GM18868 (cell line): ENCODE data around the gene TAAR1.
A peak's percentile ranks its signal among the peaks of the same experiment; 100 is the strongest.
"Not testable (repeated sequence)": the region's sequence is repeated elsewhere in the genome, so short reads cannot be mapped to it uniquely, and the experiment has no call there.

ENCODE experiments used
- ATAC-seq: cut with Tn5 transposase; IDR thresholded peaks from one replicate; pipeline ENCODE4 v1.9.1; 2021; ENCODE audit warnings: mild to moderate bottlenecking, moderate library complexity; ENCODE audit not compliant: unreplicated experiment

TAAR1 gene

DNA sequence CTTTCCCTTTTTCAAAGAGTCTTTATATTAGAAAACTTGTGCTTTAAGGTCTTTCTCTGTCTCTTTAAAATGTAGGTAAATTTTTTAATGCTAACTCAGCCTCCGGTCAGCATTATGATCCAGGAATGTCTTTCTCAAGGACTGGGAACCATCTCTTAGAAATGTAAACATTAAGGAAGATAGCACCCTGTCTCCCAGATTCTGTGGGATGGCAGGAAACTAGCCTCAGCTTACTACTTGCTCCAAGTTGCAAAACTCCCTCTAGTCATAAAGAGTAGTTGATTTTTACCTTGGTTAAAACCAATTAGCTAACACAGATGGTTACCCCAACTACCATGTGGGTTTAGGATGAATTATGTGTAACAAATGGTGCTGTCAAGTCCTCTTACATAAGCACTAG, 4.7 kb upstream of the TAAR1 start:
- ATAC-seq: no peak

DNA sequence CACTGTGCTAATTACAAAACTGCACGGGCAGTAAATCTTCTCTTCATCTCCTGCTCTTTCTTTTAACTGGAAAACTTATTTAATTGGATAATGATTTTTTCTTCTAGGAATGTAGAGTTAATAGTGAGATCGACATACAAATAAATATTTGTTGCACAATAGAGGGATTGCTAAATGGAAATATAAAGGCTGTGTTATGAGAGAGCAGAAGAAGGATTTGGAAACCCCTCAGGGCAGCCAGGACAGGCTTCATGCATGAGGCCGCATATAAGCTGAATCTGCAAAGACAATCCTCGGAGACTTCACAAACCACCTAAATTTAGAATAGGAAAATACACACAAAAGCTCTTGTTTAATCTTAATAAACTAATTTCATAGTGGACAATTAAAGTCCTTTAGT, 2.9 kb upstream of the TAAR1 start:
- ATAC-seq: no peak

DNA sequence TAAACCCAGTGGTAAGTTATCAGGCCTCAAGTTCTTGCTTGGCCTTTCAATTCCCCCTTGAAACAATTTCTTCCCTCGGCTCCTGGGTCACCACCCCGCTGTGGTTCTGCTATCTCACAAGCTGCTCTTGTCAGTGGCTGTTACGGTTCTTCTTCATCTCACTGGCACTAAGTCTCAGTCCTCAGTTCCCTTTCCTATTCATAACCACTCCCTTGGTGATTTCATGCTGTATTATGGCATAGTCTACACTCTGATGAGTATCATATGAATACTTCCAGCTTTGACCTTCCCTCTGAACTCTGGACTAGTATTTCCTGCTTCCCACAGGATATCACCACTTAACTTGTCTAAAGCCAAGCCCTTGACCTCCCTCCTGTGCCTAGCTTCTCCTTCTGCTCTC, 7.9 kb downstream of the TAAR1 start:
- peak; percentile 78 for ATAC-seq

DNA sequence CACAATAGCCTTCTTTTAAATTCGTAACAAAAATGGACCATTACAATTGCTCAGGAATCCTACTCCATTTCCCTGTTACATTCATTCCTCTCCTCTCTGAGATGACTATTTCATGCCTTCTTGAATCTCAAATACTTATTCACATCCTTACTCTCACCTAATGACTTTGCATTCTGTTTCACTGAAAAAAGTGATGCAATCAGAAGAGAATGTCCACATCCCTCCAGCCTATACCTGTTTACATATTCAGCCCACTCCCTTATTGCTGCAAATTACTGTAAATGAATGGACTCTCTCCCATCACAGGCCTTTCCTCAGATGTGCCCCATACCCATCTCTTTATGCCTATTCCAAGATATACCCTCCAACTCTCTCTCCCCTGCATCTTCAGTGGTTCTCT, 8.6 kb downstream of the TAAR1 start:
- no peak for ATAC-seq

DNA sequence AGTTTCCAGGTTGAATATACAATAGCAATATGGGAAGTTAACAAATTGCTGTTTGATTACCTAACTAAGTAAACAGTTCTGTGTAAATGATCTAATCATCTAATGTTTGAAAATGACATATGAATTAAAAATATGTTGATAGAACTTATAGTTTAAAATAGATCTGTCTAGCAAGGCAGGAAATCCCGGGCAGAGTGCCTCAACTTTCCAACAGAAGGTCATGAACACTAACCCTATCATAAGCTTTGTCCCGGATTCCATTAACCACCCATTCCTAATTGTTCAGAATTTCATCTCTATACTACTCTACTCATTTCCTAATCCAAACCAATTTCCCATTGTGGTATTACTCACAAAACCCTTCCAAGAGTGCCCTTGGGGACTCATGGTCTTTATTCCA, 10.2 kb downstream of the TAAR1 start:
- no peak for ATAC-seq

DNA sequence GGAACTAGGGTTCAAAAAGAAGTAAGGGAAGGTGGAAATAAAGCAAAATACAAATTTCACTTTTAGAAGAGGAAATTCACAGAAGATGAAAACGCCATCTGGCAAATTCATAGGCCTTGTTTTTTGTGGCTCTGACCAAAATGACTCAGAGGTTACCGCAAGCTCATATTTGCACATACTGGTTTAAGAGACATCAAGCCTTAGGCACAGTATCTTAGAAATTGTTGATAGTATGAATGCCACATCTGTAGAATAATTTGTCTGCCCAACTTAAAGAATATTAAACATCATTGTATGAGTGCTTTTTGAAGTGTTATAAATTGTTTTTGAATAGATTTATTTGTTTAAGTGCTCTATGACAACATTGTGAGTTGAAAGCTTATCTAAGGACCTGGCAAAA, 10.6 kb downstream of the TAAR1 start:
- peak; percentile 83 for ATAC-seq

DNA sequence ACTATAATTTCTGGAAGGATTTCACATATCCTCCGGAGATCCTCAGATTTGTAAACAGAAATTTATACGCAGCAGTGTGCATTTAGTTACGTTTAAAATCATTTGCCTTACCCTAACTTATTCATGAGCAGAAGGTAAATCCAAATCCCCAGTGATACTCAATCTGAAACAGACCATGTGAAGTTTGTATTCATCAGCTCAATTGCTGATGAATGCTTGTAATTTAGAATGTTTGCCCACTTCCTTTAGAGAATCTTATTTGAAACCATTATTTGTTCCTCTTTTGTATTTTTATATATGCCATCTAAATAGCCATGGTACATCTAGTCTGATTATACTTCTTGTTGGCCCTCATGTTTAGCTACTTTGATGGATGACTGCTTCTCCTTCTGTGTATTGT, 15.4 kb downstream of the TAAR1 start:
- ATAC-seq: peak; percentile 53

DNA sequence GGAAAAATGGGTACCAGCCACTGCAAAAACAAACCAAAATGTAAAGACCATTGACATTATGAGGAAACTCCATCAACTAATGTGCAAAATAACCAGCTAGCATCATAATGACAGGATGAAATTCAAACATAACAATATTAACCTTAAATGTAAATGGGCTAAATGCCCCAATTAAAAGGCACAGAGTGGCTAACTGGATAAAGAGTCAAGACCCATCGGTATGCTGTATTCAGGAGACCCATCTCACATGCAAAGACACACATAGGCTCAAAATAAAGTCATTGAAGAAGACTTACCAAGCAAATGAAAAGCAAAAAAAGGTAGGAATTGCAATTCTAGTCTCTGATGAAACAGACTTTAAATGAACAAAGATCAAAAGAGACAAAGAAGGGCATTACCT, 21.8 kb downstream of the TAAR1 start:
- ATAC-seq: not testable (repeated sequence)

DNA sequence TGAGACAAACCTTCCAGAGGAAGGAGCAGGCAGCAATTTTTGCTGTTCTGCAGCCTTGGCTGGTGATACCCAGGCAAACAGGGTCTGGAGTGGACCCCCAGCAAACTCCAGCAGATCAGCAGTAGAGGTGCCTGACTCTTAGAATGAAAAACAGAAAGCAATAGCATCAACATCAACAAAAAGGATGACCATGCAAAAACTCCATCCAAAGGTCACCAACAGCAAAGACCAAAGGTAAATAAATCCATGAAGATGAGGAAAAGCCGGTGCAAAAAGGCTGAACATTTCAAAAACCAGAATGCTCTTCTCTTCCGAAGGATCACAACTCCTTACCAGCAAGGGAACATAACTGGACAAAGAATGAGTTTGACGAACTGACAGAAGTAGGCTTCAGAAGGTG, 23.1 kb downstream of the TAAR1 start:
- ATAC-seq: not testable (repeated sequence)

DNA sequence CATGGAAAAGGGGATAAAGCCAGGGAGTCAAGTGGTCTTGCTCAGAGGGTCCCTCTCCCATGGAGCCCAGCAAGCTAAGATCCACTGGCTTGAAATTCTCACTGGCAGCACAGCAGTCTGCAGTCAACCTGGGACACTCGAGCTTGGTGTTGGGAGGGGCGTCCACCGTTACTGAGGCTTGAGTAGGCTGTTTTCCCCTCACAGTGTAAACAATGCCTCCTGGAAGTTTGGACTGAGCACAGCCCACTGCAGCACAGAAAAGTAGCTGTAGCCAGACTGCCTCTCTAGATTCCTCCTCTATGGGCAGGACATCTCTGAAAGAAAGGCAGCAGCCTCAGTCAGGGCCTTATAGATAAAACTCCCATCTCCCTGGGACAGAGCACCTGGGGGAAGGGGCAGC, 23.7 kb downstream of the TAAR1 start:
- ATAC-seq: not testable (repeated sequence)

DNA sequence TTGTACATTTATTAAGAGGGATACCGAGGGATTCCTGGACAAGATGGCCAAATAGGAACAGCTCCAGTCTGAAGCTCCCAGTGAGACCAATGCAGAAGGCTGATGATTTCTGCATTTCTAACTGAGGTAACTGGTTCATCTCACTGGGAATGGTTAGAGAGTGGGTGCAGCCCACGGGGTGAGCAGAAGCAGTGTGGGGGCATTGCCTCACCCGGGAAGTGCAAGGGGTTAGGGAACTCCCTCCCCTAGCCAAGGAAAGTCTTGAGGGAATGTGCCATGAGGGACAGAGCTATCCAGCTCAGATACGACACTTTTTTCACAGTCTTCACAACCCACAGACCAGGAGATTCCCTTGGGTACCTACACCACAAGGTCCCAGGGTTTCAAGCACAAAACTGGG, 24.2 kb downstream of the TAAR1 start:
- ATAC-seq: no peak

DNA sequence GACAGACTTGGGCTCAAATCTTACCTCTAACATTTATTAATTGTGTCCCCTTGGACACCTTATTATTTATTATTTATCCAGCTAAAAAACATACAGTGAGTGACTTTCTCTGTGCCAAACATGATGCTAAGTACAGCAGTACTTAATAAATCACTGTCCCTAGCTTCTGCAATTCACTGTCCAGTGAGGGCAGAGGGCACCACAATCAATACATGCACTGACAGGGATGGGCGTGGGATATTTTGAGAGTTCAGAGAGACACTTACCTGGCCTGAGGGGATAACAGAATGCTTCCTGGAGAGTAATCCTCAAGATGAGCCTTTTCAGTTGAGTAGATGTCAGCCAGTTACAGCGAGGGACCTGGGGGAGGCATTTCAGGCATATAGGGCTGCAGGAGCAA, 25.6 kb downstream of the TAAR1 start:
- no peak for ATAC-seq

DNA sequence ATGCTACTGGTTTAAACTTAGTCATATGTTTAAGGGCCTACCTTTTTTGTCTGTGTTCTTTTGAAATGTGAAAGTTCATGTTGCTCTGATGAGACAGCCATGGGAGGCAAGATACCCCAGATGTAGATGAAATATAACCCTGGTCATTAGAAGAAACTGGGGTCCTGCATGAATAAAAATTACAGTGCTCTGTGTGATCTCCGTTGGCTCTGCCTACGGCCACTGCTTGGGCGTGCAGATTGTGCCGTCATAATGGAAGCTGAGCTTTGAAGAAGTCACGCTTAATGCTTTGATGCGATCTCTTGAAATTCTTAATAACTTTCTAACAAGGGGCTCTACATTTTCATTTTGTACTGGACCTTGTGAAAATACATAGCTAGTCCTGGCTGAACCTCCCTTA, 34.8 kb downstream of the TAAR1 start, which contains the start of gene TAAR2:
Gene TAAR2, minus strand, starts transcription at position 101 of the 400 bp plus-strand sequence. Its CDS starts 0 bp downstream, at position 101.
- no peak for ATAC-seq

DNA sequence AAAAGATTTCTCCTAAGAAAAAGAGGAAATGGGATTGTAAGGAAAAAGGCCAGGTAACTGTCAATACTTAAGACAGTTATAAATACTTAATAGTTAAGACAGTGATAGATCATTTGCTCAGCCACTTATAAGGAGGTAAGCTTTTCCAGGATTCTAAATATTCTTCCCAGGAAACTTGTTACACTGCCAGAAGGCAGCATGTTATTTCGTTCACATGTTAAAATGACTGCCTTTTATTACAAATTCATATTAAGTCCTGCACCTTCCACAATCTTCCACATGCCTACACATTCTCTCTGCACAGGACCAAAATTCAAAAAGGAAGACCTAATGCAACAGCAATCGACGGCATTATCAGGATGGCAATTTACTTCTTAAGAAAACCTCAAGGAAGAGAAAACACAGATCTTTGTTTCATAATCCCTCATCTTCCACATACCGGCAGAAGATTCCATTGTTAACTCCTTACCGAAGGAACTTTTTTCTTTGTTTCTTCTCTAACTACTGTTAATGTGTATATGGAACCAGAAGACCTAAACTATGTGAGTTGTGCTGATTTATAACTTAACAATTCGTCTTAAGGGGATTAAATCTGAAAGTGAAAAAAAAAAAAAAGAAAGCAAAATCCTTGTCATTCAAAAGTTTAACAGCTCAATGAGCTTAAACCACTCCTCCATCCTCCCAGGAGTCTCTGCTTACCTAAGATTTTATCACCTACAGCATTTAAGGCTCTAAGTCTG, 35.7 kb downstream of the TAAR1 start:
- no peak for ATAC-seq

DNA sequence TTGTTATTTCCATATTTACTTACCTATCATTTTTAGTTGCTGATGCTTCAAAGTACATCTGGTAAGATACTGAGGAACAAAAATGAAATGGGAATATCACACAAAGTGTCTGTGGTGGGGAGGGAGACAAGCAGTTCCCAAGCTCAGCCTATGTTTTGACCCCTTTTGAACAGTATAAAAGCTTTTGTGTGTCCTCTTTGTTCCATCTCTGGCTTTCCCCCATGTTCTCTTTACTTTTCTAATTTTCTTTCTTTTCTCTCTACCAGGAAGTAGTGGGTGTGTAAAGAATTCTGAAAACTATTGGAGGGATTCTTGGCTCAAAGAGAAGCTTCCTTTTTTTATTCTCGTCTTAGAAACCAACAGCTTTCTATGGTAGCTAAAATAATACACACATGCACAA, 42.3 kb downstream of the TAAR1 start:
- ATAC-seq: no peak

DNA sequence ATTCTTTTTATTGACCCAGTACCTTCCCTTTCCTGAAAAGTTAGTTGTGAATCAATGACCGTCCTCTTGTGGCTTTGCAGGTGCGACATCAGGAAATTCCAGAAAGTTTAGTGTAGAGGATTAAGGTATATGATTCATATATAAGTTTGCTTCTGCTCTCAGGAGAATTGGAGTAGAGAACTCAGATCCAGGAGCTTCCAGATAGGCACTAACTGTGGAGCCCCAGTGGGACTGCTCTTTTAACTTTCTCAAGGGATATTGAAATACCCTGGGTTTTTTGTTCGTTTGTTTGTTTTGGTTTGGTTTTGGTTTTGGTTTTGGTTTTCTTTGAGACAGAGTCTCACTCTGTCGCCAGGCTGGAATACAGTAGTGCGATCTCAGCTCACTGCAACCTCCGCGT, 44.4 kb downstream of the TAAR1 start:
- ATAC-seq: peak; percentile 72

DNA sequence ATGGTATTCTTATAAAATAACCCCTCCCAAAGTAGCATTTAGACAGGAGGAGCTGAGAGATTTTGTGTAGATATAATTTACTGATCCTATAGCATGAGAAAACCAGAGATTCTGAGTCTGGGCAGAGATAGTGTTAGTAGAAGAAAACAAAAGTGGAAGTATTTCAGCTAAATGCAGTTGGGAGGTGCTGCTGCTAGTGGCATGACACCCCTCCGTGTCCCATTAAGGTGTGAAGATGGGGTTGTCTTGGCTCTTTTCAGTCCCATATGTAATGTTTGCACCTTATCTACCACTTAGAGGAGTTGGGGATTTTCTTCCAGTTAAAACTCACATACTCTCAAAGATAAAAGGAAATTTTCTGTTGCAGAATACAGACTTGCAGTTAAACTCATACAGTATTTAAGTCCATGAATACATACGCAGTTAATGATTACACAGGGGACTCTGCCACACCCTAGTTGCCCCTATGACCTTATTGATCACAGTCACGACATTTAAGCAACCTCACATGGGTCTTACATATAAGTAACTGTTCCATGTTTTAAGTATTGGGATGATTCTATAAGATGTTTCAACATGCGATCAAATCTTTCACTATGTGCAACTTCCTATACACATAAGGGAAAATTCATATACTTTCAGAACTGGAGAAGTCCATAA, 46.4 kb downstream of the TAAR1 start:
- ATAC-seq: no peak

DNA sequence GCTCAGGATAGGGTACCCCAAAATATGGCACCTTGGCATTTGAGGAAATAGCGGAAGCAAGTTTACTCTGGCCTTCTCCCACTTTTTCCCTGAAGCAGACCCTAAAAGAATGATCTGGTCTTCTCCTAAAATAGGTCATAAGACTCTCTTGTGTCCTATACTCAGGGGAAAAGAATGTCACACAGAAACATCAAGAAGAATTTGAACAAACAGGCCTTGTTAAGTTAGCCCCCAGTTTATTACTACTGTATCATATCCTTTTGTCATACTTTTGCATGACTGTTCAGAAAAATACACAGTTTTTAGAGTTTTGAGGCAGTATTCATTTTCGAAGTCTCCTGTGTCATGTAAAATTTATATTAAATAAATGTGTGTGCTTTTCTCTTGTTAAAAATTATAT, 47.4 kb downstream of the TAAR1 start:
- no peak for ATAC-seq

DNA sequence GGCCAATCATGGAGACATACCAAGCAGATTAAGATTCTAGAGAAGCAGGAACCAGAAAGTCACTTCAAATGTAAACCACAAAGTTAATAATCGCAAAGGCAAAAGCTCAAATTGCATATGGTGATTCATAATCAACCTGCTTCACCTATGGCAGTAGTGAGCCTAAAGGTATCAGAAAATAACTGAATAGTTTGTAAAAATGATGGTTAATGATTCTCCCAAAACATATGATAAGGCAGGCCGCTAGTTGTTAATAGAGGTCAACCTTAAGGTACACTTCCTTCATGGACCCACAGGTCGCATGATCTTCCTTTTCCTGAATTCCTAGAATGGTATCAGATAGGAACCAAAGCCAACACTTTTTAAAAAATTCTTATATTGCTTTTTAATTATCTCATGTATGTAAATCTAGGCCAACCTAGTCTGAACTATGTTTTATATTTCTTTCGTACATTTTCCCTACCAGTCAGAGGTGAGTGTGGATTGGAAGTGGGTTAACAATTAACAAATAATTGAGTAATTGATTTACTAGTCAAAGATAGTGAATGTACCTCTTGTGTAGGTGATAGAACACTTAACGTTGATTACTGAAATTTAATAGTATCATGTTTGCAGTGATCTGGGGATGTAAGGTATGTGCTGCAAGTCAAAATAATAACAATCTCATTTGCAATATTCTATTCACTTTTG, 51.3 kb downstream of the TAAR1 start:
- no peak for ATAC-seq

DNA sequence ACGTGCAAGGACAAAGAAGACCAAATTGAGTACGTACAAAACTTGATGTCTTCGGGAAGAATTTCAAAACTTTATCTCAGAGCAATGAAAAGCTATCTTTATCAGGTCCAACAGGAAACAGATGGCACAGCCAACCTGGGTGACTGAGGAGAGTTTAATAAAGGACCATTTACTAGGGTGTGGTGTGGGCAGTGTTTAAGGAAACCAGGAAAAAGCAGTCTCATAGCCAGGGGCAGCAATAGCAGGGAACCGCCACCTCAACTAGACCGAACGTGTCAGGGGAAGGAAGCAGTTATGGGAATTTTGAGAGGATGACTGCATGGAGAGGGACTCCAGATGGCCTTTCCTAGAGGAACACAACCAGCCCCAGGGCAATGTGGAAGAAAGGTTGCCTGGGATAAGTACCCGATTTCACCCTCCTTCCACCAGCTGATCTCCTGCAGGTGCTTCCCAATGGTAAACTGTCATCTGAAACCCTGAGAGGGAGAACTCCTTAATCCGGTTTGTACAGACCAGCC, 54.3 kb downstream of the TAAR1 start:
- ATAC-seq: no peak

DNA sequence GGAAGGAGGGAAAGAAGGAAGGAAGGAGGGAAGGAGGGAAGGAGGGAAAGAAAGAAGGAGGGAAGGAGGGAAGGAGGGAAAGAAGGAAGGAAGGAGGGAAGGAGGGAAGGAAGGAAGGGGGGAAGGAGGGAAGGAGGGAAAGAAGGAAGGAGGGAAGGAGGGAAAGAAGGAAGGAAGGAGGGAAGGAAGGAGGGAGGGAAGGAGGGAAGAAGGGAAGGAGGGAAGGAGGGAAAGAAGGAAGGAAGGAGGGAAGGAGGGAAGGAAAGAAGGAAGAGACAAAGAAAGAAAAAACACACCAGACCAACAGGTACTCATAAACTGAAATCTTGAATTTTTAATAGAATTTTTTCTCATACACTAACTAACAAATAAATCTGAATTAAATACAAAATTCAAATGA, 58.1 kb downstream of the TAAR1 start:
- ATAC-seq: not testable (repeated sequence)

DNA sequence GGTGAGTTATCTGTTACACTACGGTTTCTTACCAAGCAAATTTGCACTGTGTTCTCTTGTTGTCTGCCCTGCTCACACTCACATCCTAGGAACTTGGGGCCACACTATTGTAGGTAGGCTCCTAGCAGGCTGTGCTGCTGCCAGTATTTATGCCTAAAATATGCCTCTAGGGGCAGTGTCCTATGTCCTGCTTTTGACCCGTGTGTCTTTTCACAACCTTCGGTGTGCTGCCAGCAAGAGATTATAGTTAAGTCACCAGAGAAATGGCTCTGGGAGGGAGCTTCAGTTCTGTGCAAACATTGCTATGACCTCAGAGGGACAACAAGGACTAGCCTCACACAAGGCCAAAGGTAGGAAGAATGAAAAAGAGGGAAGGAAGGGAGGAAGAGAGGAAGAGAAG, 60.5 kb downstream of the TAAR1 start:
- peak; percentile 81 for ATAC-seq
